SU-DHL-6 (cell line): ENCODE measurements around the gene FAM124A.

ENCODE experiments used
- EZH2phosphoT487 ChIP-seq: fragments of 200-600 bp; sonication (generic), shearing (Covaris generic); conservative IDR thresholded peaks from 2 replicates; pipeline ENCODE4 v1.6.1; 2018; ENCODE audit warnings: mild to moderate bottlenecking, antibody characterized with exemption, low read length, moderate library complexity, mixed read lengths
- TF ChIP-seq, protein P1 (sequence below): fragments of 200-600 bp; sonication (generic); IDR thresholded peaks from one replicate; pipeline ENCODE4 v1.5.1; 2017; ENCODE audit warnings: antibody characterized with exemption, mild to moderate bottlenecking, low read length, moderate library complexity; ENCODE audit not compliant: insufficient read depth, poor library complexity, severe bottlenecking

- TF ChIP-seq, protein P1, sequence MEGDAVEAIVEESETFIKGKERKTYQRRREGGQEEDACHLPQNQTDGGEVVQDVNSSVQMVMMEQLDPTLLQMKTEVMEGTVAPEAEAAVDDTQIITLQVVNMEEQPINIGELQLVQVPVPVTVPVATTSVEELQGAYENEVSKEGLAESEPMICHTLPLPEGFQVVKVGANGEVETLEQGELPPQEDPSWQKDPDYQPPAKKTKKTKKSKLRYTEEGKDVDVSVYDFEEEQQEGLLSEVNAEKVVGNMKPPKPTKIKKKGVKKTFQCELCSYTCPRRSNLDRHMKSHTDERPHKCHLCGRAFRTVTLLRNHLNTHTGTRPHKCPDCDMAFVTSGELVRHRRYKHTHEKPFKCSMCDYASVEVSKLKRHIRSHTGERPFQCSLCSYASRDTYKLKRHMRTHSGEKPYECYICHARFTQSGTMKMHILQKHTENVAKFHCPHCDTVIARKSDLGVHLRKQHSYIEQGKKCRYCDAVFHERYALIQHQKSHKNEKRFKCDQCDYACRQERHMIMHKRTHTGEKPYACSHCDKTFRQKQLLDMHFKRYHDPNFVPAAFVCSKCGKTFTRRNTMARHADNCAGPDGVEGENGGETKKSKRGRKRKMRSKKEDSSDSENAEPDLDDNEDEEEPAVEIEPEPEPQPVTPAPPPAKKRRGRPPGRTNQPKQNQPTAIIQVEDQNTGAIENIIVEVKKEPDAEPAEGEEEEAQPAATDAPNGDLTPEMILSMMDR = no peak
- no peak for TF ChIP-seq EZH2phosphoT487
These were observed 10.1 kb downstream of the FAM124A start for GRCh38 chr13:51232328-51232727.
